Inflammatory macrophage treated with lipopolysaccharide for 1 hour (primary cell): ENCODE data around the gene HSPG2.
A peak's percentile ranks its signal among the peaks of the same experiment; 100 is the strongest.
"Not testable (repeated sequence)": the region's sequence is repeated elsewhere in the genome, so short reads cannot be mapped to it uniquely, and the experiment has no call there.

Experiments used
- DNase-seq, 2 donors: peaks; one replicate each; pipeline ENCODE4 v3.0.0-alpha.2; 2020 to 2022

HSPG2 gene

GRCh38 chr1:21783679-21784603 lies 153.2 kb downstream of the HSPG2 start:
- DNase-seq: no peak

GRCh38 chr1:21782868-21783678 lies 154.0 kb downstream of the HSPG2 start, which contains the start of gene USP48:
TSS of gene USP48 (minus strand) at chr1:21783149. CDS start at chr1:21782957, 192 bp downstream.
- DNase-seq: peak; percentile 96 to 97

GRCh38 chr1:21782349-21782867 lies 154.7 kb downstream of the HSPG2 start:
- peak; percentile 32 to 47 for DNase-seq

GRCh38 chr1:21781815-21782348 lies 155.2 kb downstream of the HSPG2 start:
- DNase-seq: peak; percentile 49 to 54

GRCh38 chr1:21779613-21780521 lies 157.2 kb downstream of the HSPG2 start:
- DNase-seq: no peak

GRCh38 chr1:21778405-21778727 lies 158.7 kb downstream of the HSPG2 start:
- DNase-seq: no peak

- DNase-seq: not testable (repeated sequence)
These were observed 160.2 kb downstream of the HSPG2 start for GRCh38 chr1:21776925-21777324.

GRCh38 chr1:21775985-21776562 lies 161.0 kb downstream of the HSPG2 start:
- no peak for DNase-seq

- no peak for DNase-seq
These were observed 161.6 kb downstream of the HSPG2 start for GRCh38 chr1:21775550-21775914.

- no peak for DNase-seq
These were observed 162.1 kb downstream of the HSPG2 start for GRCh38 chr1:21774835-21775549.

- DNase-seq: peak in 1 of 2 donors; percentile 44
These were observed 163.5 kb downstream of the HSPG2 start for GRCh38 chr1:21773585-21773984.
